IPS-NIHi7 (cell line): ENCODE data around the gene HABP2.

ENCODE experiments used
- DNase-seq: peaks from one replicate; pipeline ENCODE4 v3.0.0; 2012; ENCODE audit warnings: mixed read lengths; ENCODE audit errors: extremely low spot score

HABP2 gene

GRCh38 chr10:113552701-113553100 is at the start of gene HABP2:
HABP2 (plus strand) TSS chr10:113553053; CDS start chr10:113553122, 69 bp downstream.
- DNase-seq: no peak

GRCh38 chr10:113503930-113504329 is 48.9 kb upstream of the HABP2 start:
- no peak for DNase-seq

DNA sequence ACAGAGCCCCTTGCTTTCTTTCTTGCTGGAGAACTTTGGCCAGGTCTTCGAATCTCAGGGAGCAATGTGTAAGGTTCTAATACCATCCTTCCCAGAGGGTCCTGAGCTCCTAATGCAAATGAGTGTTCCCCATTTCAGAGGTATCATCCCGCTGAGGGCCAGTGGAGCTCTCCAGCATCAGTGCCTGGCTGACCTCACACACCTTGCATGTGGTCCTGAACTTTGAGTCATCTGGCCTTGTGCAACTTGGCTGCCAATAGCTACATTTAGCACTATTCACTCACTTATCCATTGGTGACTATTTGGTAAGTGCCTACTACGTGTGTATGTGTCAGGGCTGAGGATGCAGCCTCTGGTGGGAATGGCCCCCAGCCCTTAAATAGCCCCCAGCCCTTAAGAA is 48.4 kb upstream of the HABP2 start:
- no peak for DNase-seq

GRCh38 chr10:113506476-113506875 is 46.4 kb upstream of the HABP2 start:
- no peak for DNase-seq

GRCh38 chr10:113511419-113511818 is 41.4 kb upstream of the HABP2 start:
- no peak for DNase-seq

- DNase-seq: no peak
Observed at GRCh38 chr10:113515161-113515560, 37.7 kb upstream of the HABP2 start.

DNA sequence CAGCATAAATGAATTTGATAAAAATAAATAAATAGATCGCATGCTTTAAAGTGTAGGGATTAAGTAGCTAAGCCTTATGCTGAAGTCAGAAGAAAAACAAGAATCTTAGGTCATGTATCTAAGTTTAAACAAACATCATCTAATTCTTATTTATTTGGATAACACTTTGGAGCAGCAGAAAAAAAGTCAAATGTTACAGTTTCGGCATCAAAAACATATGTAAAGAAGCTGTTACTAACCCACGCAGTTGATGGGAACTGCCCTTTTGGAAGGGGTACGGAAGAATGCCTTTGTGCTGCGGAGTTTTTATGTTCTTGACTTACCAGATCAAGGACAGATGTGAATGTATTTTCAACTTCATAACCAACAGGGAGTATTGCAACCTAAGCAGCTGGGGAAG is 37.3 kb upstream of the HABP2 start:
- DNase-seq: no peak

DNA sequence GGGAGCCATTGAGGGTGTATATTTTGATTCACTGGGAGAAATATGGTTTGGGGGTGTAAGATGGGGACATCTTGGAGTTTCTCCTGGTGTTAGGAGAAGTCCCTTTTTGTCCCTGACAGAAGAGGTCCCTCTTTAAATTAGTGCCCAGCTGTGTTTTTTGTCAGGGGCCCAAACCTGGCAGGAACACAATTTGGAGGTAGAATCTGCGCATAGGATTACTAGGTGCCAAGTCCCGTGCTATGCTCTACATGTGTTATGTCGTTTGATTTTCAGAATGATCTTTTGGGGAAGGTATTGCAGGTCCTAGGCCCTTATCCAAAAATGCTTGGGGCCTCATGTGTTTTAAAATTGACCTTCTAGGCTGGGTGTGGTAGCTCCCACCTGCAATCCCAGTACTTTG is 36.8 kb upstream of the HABP2 start:
- no peak for DNase-seq

DNA sequence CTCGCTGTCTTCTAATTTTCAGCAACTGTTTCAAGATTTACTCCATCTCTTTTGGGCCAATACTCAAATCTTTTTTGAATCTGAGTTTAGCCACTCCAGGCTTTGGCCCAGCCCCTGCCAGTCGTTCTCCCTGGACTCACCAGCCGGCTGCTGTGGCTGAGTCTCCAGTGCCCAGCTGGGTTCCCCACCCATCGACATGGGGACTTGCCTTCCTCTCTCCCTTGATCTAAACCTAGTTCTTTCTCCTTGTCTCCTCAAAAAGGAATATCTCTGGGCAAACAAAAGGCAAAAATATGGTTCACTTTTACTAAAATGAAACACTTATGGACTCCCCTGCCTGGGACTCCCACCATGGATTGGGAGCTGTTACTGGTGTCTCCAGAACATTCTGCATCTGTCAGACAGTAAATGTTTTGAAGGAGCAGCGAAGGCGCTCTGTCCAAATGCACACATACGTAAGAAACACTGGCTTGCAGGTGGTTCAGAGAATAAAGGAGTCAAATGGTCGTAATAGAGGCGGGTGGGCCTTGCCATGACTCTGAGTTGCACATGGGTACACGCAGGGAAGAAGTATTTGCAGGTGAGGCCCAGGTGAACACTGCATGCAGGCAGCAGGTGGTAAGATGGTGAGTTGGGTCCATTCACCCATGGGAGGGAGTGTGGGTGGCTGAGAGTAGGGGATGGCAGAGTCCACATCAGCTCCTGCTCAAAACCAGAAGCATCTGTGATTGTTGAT is 35.5 kb upstream of the HABP2 start:
- no peak for DNase-seq

- DNase-seq: no peak
Observed at GRCh38 chr10:113517901-113518260, 35.0 kb upstream of the HABP2 start.

DNA sequence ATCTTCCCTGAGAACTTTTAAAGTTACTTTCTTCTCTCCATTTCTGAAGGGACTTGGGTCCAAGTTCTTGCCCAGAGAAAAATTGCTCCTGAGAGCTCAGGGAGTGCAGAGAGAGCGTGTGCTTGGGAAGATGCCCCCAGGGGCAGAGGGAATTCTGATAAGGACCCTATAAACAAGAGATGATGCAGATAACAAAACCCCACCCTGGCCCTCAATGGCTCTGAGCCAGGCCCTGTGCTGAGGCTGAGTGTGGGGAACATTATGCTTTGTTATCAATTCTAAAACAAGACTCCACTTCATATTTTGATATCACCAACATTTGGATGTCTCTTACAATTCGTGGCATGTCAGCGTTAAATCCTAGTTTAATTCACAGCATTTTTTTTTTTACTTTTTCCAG is 34.4 kb upstream of the HABP2 start:
- DNase-seq: no peak

- DNase-seq: no peak
Observed at GRCh38 chr10:113518816-113519591, 33.8 kb upstream of the HABP2 start.

DNA sequence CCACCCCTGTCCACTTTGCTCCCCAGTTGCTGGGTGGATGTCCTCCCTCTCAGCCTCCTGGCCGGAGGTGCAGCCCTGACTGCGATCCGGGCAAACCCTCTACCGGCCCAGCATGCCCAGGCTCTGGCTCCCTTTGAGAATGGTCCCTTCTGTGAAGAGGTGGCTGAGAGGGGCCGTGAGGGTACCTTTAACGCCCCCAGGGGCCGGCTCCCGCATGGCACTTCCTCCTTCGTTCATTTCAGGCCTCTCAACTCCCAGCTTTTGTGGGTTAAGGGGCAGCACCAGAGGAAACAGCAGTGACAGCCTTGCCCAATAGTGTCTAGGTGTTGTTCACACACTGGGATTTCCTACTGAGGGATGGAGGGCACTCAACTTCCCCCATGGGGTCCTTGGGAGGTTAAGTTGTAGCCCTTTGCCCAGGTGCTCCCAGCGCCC is 33.2 kb upstream of the HABP2 start:
- no peak for DNase-seq

- no peak for DNase-seq
Observed at GRCh38 chr10:113520261-113520660, 32.6 kb upstream of the HABP2 start.

DNA sequence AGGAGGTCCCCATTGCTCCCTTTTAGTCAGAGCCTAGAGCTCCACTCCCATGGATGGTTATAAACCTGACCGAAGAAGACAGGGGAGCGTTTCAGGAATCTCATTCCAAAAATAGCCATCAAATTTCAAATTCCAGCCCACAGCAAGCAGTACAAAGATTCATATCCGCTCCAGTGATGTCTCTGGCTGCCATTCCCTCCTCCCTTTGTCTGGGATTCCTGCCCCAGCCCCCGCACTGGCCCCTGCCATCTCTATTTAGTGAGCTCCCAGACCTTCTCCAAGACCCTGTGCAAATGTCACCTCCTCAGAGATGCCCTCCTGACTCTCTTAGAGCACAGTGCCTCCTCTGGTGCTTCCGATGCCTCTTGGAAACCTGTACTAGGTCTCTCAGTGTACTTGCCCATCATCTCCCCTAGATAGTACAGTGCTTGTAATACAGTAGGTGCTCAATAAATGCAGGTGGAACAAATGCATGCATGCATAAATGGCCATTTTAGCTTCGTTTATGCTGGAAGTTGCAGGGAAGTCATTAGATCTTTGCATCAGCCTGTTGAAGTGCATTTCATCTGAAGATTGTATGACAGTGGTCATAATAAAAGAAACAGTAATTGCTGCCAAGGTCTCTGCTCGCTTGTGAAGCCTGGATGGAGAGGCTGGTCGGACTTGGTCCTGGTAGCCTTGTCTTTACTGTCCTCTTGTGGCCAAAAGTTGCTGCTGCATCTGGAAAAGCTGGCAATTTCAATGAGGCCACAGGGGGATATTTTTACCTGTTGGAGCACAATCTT is 32.0 kb upstream of the HABP2 start:
- DNase-seq: peak; percentile 85

GRCh38 chr10:113521475-113521795 is 31.4 kb upstream of the HABP2 start:
- no peak for DNase-seq

- no peak for DNase-seq
Observed at GRCh38 chr10:113522460-113522859, 30.4 kb upstream of the HABP2 start.

GRCh38 chr10:113523071-113523470 is 29.8 kb upstream of the HABP2 start:
- DNase-seq: no peak

DNA sequence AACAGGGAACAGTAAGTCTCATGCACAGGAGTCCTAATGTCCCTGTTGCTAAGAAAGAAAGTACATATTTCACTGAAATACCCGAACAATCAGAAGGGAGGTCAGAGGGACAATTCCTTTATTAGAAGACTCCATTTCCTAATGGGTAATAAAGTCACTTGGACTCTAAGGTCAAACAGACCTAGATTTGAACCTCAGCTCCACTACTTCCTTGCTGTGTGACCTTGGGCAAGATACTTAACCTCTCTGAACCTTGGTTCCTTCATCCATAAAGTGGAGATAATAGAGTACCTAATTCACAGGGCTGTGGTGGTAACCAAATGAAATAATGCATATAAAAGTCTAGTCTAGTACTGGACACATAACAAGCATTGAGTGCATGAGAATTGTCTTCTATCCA is 29.2 kb upstream of the HABP2 start:
- DNase-seq: no peak

- peak; percentile 76 for DNase-seq
Observed at GRCh38 chr10:113524120-113524519, 28.7 kb upstream of the HABP2 start.

GRCh38 chr10:113524539-113525490 is 28.0 kb upstream of the HABP2 start:
- no peak for DNase-seq

- no peak for DNase-seq
Observed at GRCh38 chr10:113525713-113526112, 27.1 kb upstream of the HABP2 start.
